Measurements from ENCODE around the gene CS. TPM values are rescaled to one million over a fixed set of nuclear protein-coding genes. Genes with fewer than 3 reads are reported as not detected.
"Not testable (repeated sequence)": the region's sequence is repeated elsewhere in the genome, so short reads cannot be mapped to it uniquely, and the experiment has no call there.

The CS gene
- total and polyA plus RNA-seq, 2 experiments from 2014 or later = 243 to 360 TPM

DNA sequence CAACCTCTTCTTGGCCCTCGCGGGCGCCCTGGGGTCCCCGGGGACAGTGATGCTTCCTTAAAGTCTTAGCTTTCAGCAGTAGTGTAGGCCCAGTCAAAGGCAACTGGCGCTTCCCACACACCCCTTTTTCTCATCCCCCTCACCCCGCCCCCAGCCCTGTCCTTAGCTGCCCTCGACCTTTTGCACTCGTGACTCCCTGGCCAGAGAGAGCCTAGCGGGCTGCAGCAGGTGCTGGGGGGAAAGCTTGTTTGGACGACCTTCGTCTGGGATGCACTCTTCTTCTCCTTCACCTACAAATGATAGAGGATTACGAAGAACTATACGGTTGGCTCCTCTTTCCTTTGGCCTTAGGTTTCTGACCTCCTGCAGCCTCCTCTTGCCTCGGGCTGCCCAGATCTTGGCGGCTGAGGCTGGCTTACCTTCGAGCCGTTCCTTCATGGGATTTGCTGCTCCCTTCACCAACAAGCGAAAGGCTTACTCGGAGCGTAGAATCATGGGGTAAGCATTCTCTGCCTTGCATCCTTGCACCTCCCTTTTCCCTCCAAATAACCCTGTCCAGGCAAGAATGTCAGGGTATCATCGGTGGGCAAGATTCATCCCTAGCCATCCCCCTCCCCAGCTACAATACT, 32.6 kb downstream of the CS start:
- Histone ChIP-seq H3K27me3 (no peaks in the 10 kb centered on the region), H3K4me3 (peak overlapping the region; percentile 63), H3K4me1 (ENCODE audit: low read depth) (peaks cover 18% of the 10 kb centered on the region), H3K9me3 (ENCODE audit: low read depth) (no peaks in the 10 kb centered on the region), H3K27ac (peak overlapping the region; percentile 83), H3K36me3 (peaks cover 13% of the 10 kb centered on the region)
- TF ChIP-seq, protein P1, sequence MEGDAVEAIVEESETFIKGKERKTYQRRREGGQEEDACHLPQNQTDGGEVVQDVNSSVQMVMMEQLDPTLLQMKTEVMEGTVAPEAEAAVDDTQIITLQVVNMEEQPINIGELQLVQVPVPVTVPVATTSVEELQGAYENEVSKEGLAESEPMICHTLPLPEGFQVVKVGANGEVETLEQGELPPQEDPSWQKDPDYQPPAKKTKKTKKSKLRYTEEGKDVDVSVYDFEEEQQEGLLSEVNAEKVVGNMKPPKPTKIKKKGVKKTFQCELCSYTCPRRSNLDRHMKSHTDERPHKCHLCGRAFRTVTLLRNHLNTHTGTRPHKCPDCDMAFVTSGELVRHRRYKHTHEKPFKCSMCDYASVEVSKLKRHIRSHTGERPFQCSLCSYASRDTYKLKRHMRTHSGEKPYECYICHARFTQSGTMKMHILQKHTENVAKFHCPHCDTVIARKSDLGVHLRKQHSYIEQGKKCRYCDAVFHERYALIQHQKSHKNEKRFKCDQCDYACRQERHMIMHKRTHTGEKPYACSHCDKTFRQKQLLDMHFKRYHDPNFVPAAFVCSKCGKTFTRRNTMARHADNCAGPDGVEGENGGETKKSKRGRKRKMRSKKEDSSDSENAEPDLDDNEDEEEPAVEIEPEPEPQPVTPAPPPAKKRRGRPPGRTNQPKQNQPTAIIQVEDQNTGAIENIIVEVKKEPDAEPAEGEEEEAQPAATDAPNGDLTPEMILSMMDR (IDR thresholded peaks at IDR 0.05; ENCODE audit: low read depth, low read length) = no peak
- peak in 1 of 2 donors; percentile 46 for DNase-seq (ENCODE audit: low read depth in 1 of 2, low spot score in 1 of 2)

DNA sequence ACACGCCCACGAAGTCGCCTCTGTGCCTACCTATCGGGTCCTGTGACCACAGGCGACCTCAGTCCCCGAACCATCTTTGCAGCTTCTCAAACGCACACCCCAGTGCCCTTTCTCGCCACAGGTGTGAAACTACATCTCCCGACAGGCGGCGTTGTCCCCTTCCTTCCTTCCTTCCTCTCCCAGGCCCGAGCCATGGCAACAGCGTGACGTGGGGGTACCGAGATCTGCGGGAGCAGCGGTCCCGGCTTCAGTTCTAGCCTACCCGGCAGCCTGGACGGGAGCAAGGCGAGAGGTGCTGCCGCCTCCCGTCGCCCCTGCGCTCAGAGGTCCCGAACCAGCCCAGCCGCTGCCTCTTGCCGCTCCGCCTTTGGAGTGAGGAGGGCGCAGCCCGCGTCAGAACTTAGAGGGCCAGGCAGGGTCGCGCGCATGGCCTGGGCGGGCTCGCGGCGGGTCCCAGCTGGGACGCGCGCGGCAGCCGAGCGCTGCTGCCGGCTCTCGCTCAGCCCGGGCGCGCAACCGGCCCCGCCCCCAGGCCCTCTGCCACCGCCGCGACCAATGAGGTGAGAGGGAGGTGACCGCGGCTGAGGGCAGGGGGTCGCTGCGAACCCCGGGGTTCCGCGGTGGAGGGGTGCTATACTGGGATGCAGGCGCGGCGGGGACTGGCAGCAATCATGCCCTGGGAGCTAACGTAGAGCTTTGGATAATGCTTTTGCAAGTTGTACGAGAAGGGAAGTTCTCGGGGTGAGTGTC, 33.3 kb downstream of the CS start, which contains the start of gene COQ10A:
TSS of gene COQ10A (plus strand) at position 250 of the 750 bp plus-strand sequence. CDS start at position 427, 177 bp downstream.
- DNase-seq (ENCODE audit: low read depth in 1 of 2, low spot score in 1 of 2) = peak; percentile 88 to 93
- no peaks in the 10 kb centered on the region for H3K9me3 ChIP-seq (ENCODE audit: low read depth)
- H3K4me3 ChIP-seq = peak within 1 kb of the TSS; percentile 63
- H3K4me1 ChIP-seq (ENCODE audit: low read depth) = peaks cover 18% of the 10 kb centered on the region
- H3K27me3 ChIP-seq = no peaks in the 10 kb centered on the region
- TF ChIP-seq, protein P1 (IDR thresholded peaks at IDR 0.05; ENCODE audit: low read depth, low read length) = peak; percentile 72
- H3K36me3 ChIP-seq = peaks cover 9% of the 10 kb centered on the region
- H3K27ac ChIP-seq = peak within 1 kb of the TSS; percentile 83

DNA sequence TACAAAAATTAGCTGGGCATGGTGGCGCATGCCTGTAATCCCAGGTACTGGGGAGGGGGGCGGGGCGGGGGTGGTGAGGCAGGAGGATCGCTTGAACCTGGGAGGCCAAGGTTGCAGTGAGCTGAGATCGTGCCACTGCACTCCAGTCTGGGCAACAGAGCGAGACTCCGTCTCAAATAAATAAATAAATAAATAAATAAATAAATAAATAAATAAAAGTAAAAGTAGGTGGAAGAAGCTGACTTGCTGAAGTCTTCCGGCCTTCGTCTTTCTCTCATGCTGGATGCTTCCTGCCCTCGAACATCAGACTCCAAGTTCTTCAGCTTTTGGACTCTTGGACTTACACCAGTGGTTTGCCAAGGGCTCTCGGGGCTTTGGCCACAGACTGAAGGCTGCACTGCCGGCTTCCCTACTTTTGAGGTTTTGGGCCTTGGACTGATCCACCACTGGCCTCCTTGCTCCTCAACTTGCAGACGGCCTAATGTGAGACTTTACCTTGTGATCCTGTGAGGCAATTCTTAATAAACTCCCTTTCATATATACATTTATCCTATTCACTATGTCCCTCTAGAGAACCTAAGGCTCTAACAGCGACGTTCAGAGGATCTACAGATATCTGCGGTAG, 34.0 kb downstream of the CS start:
- DNase-seq (ENCODE audit: low read depth in 1 of 2, low spot score in 1 of 2); H3K27me3 ChIP-seq; H3K9me3 ChIP-seq (ENCODE audit: low read depth); H3K36me3 ChIP-seq: not testable (repeated sequence)
- H3K4me3 ChIP-seq = peak overlapping the region; percentile 63
- peaks cover 11% of the 10 kb centered on the region for H3K4me1 ChIP-seq (ENCODE audit: low read depth)
- H3K27ac ChIP-seq = peak overlapping the region; percentile 83

DNA sequence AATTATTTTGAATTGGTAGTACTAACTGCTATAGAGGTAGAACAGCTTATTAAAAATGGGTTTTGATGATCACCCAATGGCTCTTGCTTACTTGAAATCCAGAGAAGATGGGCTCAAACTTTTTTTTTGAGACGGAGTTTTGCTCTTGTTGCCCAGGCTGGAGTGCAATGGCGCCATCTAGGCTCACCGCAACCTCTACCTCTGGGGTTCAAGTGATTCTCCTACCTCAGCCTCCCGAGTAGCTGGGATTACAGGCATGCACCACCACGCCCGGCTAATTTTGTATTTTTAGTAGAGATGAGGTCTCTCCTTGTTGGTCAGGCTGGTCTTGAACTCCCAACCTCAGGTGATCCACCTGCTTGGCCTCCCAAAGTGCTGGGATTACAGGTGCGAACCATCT, 37.2 kb downstream of the CS start:
- not testable (repeated sequence) for DNase-seq (ENCODE audit: low read depth in 1 of 2, low spot score in 1 of 2); H3K27me3 ChIP-seq; H3K36me3 ChIP-seq; H3K9me3 ChIP-seq (ENCODE audit: low read depth); H3K27ac ChIP-seq; H3K4me1 ChIP-seq (ENCODE audit: low read depth); H3K4me3 ChIP-seq

DNA sequence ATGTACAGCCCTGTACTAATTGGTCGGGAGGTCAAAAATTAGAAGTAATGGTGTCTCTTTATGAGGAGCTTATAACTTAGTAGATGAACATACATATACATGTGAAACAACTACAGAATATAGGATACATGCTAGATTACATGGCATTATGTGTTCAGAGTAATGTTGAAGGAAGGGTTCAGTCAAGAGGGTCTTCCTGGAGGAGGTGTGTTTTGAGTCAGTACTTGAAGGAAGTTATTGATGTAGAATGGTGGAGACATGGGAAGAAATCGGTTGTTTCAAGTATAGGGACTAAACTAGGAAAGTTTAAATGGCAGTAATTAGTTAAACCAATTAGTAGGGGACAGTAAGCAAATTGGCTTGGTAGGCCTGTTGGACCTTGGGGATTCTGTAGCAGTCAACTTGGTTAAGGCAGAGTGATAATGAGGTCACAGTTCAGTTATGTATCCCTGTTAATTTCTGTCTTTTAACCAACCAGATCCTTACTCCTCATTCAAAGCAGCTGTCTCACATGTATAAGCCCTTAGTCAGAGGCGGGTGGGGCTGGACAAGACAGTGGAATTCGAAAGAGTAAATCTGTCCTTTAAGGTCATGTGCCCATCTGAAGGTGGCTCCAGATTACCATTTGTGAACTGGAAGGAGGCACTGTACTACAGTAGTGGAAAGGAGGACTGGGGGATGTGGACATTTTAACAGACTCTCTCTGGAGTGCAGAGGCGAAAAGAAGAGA, 38.5 kb downstream of the CS start:
- Histone ChIP-seq H3K27ac (no peak overlapping the region), H3K4me1 (ENCODE audit: low read depth) (peaks cover 14% of the 10 kb centered on the region)
- peak in 1 of 2 donors; percentile 27 for DNase-seq (ENCODE audit: low read depth in 1 of 2, low spot score in 1 of 2)

DNA sequence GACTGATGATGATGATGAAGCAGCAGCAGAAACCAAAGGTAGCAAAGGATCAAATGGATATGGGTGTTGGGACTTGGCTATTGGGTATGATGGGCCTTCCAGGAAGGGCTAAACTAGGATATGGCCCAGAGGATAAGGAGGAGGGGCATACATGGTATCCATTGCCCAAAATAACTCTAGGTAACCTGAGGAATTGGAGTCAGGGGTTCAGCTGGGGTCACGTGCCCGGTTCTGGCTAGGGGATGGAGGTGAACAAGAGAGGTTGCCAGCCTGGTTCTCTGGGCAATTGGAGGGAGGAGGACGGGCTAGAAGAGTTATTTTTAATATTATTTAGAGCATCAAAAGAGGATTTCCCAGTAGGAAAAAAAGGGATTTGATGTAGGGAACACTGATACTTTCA, 39.2 kb downstream of the CS start:
- Histone ChIP-seq H3K9me3 (ENCODE audit: low read depth) (no peaks in the 10 kb centered on the region), H3K27ac (no peak overlapping the region), H3K27me3 (no peaks in the 10 kb centered on the region), H3K4me1 (ENCODE audit: low read depth) (peaks cover 15% of the 10 kb centered on the region), H3K4me3 (no peak overlapping the region), H3K36me3 (peaks cover 1% of the 10 kb centered on the region)
- TF ChIP-seq, protein P1 (IDR thresholded peaks at IDR 0.05; ENCODE audit: low read depth, low read length) = no peak
- DNase-seq (ENCODE audit: low read depth in 1 of 2, low spot score in 1 of 2) = no peak

More for the DNA sequence above, 38.5 kb downstream of the CS start:
- Histone ChIP-seq H3K9me3 (ENCODE audit: low read depth) (no peaks in the 10 kb centered on the region), H3K4me3 (no peak overlapping the region), H3K27me3 (no peaks in the 10 kb centered on the region), H3K36me3 (no peaks in the 10 kb centered on the region)
- TF ChIP-seq, protein P1 (IDR thresholded peaks at IDR 0.05; ENCODE audit: low read depth, low read length) = no peak

Data from cardiac muscle cell (in vitro differentiated cells and primary cell).